GM19193 (cell line): ENCODE results near the gene SAMM50.

Source experiments
- POLR2A ChIP-seq: IDR thresholded peaks from 4 replicates; pipeline ENCODE4 v1.6.1; 2011; ENCODE audit not compliant: insufficient read depth, insufficient read length; ENCODE audit errors: extremely low read depth

The SAMM50 gene

DNA sequence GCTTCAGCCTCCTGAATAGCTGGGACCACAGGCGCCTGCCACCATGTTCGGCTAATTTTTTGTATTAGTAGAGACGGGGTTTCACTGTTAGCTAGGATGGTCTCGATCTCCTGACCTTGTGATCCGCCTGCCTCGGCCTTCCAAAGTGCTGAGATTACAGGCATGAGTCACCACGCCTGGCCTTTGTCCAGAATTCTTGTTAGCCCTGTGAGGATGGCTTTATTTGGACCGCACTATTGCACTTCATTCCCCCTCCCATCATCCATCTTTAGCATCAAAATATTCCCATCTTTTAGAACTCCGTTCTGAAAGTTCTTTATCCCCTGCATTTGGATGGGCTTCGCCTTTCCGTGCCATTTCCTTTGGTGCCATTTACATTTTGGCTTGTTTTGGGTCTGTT lies 2.6 kb downstream of the SAMM50 start:
- no peak for TF ChIP-seq POLR2A

DNA sequence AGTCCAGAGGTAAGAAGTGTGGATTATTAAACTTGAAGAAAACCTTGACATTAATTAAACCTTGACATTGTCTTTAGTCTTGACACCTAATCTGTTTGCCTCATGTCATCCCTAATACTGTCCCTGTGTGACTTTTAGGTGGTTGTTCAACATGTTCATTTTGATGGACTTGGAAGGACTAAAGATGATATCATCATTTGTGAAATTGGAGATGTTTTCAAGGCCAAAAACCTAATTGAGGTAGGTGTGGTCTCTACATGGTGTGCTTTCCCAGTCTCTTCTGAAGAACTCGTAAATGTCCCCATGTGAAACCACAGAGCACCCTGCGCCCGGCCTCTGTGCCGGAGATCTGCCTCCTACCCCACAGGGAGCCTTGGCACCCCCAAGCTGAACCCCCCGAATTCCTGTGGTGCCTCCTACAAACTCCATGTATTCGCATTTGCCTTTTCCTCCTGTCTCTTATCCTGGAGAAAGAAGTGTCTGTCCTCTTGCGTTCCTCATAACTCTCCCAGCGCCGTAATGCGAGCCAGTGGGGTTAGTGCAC lies 9.1 kb downstream of the SAMM50 start:
- no peak for TF ChIP-seq POLR2A

DNA sequence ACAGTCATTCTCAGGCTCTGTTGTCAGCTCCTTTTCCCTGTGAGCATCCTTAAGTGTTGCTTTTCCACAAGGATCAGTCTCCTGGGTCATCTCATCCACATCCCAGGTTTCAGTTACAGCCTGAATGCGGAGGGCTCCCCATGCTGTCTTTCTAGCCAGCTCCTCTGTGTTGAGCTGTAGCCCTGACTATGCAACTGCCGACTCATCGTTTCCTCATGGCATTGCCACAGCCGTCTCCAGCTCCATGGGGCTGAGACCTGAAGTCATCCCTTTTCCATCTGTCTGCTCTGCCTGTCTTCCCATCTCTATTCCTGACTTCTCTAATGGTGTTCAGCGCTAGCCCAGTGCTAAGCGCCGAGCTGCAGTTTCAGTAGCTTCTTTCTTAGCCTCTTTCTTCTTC lies 11.8 kb downstream of the SAMM50 start:
- TF ChIP-seq POLR2A, result no peak

DNA sequence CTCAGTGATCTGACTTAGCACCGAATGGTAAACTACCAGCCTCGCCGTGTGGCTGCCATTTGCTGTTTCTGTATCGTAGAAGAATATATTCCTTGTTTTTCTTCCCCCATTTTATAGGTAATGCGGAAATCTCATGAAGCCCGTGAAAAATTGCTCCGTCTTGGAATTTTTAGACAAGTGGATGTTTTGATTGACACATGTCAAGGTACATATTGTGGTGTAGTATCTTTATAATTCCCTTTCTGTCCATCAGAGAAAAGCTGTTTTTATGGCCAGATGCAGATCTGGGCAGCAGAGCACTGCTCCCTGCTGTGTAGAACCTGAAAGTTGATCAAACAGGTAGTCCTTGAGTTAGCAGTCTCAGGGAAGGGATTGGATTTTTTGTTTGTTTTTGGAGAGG lies 13.4 kb downstream of the SAMM50 start:
- no peak for TF ChIP-seq POLR2A

DNA sequence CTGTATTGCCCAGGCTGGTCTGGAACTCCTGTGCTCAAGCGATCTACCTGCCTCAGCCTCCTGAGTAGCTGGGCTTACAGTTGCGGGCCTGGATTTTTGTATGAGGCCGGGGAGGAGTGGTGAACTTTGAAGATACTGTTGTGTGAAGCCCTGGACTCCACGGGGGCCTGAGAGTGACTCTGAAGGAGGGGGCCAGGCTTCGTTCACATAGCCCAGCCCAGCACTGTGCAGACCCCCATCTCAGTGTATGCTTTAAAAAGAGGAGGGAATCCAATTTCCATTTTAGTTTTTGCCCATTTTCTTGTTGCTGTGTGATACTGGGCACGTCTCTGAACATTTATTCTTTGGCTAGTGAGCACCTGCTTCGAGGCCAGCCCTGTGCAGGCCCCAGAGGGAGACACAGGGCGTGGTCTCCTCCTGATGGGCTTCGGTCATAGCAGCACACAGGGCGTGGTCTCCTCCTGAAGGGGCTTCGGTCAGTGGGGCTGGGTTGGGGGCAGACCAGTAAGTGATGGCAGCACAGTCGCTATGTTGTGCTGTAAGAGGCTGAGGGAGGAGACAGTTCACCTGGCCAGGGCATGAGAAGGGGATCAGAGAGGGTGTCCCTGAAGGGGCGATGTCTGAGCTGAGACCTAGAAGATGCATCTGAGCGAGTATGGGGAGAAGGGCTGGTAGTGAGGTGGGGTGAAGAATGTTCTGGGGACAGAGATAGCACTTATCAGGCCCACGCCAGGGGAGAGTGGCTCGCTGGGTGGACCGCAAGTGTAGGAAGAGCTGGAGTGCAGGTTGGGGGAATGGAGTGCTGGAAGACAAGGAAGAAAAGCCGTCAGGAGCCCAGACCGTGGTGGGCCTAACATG lies 14.0 kb downstream of the SAMM50 start:
- TF ChIP-seq POLR2A, result no peak

DNA sequence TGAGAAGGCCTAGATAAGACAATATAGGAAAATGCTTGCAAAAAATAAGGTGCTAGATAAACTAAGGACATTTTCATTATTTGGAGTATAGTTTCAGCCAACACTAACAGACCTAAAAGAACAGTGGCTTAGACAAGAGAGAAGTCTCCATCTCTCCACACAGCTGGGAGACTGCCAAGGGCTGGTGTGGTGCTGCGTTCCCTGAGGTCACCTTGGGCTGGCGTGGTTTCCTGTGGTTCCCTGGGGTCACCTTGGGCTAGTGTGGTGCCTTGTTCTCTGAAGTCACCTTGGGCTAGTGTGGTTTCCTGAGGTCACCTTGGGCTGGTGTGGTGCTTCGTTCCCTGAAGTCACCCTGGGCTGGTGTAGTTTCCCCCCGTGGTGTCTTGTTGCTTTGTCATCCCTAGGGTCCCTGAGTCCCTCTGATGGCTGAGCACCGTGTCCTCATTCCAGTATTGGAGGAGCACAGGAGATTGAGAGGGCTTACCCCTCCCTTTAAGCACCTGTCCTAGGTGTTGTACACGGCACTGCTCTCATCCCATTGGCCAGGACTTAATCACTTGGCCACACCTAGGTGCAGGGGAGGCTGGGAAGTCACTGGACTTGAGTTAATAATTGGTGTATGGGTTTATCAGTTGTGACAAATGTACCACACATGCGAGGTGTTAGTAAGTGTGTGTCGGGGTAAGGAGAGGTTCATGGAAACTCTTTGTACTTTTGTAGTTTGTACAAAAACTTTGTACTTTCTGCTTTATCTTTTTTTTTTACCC lies 14.9 kb downstream of the SAMM50 start:
- no peak for TF ChIP-seq POLR2A

DNA sequence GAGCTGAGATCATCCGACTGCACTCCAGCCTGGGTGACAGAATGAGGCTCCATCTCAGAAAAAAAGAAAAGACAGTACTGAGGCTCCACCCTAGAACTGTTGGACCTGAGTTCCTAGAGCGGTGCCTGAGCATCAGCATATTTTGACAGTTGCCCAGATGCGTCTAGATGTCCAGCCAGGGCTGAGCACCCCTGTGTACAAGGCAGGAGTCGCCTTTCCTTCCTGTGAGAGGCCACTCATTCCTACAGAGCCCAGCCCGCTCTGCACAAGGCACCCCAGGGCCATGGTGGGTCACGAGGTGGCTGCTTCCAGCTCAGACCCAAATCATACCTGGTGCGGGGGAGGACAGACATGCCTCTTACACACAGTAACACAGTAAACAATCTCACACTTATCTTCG lies 15.9 kb downstream of the SAMM50 start:
- TF ChIP-seq POLR2A, result no peak

DNA sequence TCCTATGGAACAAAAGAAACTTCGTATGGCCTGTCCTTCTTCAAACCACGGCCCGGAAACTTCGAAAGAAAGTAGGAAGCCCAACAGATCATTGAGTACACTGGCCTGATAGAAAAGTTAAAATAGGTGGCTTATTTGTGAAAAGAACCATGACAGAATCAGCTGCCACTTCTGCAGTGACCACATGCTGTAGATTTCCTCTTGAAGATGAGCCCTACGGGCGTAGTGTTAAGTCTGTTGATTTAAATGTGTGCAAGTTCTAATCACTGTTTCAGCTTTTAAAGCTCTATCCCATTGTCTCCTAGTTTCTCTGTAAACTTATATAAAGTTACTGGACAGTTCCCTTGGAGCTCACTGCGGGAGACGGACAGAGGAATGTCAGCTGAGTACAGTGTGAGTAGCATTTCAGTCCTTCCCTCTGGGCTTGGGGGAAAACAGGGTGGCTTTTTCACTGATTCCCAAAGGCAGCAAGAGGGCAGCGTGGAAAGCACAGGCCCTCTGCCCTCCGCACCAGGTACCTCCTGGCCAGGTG lies 17.8 kb downstream of the SAMM50 start:
- TF ChIP-seq POLR2A, result no peak

DNA sequence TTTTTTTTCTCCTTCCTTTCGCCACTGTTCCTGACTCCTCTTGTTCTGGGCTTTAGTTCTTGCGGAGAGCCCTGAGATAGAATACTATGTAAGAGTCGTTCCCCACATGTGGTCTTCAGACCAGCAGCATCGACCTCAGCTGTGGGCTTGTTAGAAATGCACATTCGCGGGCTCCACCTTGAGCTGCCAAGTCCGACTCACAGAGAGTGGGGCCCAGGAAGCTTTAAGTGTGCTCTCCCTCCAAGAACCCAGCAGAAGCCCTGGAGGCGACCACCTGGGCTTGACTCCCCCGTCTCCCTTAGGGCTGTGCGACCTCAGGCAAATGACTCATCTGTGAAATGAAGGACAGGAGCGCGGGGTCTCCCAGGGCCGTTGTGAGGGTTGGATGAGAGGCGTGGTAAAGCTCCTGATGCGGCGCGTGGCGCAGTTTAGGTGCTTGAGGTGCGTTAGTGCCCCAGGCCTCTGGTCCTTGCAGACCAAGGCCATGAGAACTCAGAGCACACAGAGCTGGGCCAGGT lies 18.8 kb downstream of the SAMM50 start:
- TF ChIP-seq POLR2A, result no peak

DNA sequence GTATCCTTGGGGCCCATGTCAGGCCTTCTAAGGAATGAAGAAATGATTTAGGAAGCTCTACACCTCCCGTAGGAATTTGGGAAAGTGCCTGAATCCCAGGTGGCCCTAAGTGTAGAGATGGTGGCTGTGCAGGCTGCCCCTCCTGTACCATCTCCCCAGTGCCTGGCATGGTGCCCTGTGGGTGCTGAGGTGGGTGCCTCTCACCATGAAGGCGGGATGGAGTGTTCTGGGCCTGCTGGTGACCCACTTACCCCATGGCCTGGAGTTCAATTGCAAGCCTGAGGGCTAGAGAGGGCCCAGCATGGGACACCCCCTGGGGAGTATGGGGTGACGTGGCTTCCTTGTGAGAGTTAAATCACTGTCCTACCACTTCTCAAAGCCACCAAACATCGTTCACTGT lies 19.8 kb downstream of the SAMM50 start:
- no peak for TF ChIP-seq POLR2A

DNA sequence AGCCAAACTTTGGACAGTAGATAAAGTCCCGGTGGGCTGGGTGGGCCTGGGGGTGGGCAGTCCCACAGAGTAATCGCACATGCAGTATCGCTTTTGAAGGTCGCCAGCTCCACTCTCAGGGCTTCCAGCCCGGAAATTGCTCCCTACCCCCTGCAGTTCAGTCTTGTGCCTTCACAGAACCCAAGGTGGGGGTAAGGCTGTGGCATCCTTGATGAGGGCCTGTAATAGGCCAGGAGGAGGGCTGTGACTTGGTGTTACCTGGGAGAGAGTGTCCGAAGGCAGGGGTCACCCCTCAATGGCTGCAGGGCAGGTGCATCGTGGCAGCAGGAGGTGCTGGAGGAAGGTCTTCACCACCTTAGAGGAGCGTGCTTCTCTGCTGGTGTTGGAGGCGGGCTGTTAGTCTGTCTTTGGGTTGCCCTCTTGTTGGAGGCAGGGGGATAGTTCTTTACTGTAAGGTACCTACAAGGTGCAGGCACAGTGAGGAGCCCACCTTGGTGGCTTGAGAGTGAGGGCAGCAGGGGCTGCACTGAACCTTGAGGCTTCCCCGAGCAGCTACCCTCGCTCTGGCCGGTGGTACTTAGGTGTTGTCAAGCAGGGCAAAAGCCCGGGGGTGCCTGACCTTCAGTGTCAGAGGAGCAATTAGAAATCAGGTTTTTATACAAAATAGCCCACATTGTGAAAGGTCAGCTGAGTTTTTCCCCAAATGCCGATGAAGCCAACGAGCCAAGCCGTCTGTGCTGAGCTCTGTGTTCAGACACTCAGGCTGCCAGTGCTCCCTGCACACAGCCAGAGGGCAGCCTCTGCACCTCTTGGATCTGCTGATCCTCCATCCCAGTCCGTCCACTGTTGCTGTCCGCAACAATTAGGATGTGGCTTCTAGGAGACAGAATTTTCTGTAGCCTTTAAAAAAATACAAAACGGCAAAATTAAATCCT lies 21.9 kb downstream of the SAMM50 start:
- no peak for TF ChIP-seq POLR2A

DNA sequence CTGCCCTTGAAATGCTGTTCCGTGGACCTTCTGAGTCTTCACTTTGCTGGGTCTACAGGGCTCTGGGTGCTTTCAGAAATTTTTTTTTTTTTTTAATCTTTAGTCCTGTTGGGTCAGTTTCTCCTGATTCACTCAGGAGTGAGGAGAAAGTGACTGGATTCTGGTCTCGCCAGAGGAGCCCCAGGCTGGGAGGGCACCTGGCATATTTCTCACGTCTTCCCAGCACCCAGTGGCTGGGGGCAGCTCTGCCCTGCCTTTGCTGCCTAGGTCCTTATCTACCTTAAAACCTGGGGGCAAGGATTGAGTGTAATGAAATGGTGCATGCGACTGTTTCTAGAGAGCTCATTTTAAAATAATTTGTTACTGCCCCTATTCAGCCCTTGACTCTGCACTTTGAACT lies 23.3 kb downstream of the SAMM50 start:
- TF ChIP-seq POLR2A, result no peak

DNA sequence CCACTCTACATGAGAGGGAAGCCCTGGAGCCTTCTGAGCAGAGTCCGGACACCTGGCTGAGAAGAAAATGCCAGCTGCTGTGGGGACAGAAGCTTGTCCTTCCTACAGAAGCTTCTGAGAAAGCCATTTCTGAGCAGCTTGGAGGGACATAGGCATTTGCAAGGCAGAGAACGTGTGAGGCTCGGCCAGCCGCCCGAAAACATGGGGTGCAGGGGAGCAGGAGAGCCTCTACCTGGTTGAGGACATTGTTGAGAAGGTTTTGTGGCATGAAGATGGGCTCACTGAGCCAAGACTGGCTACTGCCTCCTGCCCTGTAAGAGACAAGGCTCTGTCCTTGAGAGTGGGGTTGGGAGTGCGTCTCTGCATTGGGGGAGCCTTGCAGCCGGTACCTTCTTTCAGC lies 25.3 kb downstream of the SAMM50 start:
- TF ChIP-seq POLR2A, result no peak

DNA sequence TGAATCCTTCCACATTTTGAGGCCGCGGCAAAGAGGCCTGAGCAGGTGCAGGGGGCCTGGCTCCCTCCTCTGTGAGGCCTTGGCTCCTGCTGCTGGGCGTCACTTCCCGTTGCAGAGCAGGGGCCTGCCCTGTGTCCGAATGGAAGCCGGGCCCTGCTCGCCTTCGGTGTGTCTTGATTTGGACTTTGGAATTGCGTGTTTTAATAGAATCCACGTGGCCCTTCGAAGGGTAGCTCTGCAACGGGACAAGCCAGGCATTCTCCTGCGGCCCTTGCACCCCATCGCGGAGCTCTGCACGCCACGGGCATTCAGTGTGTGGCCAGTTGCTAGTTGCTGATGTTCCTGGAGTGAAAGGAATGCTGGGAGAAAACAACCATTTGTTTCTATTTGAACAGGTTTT lies 25.8 kb downstream of the SAMM50 start:
- no peak for TF ChIP-seq POLR2A
